BJ (cell line): Measurements from ENCODE around the gene HMCN2. TPM values are rescaled to one million over a fixed set of nuclear protein-coding genes. Genes with fewer than 3 reads are reported as not detected.

ENCODE experiments used
- CTCF ChIA-PET: fragments of 350-600 bp; formaldehyde crosslinking; extraction: SDS; loops from one replicate; lab custom pipeline; 2021; ENCODE audit warnings: antibody characterized with exemption, inconsistent platforms; lab: Yijun Ruan, JAX
- POLR2A ChIA-PET: fragments of 300-600 bp; sonication (Branson Sonifier 250); formaldehyde crosslinking; extraction: SDS; loops from one replicate; lab custom pipeline; 2021; ENCODE audit warnings: antibody characterized with exemption; lab: Charles Lee
- DNase-seq: peaks from one replicate; pipeline ENCODE4 v3.0.0-alpha.2; 2011; ENCODE audit warnings: low read depth
- H3K27me3 ChIP-seq: 2 replicates; pipeline ENCODE4 v1.6.0; 2011; ENCODE audit warnings: low read length; ENCODE audit not compliant: control insufficient read depth, insufficient read depth
- H3K36me3 ChIP-seq: 2 replicates; pipeline ENCODE4 v1.5.1; 2011; ENCODE audit warnings: low read length; ENCODE audit not compliant: control insufficient read depth, insufficient read depth
- H3K4me3 ChIP-seq: 2 replicates; pipeline ENCODE4 v1.5.1; 2011; ENCODE audit warnings: low read depth, mild to moderate bottlenecking, control low read depth, low read length
- polyA plus RNA-seq: library from polyadenylated mRNA; depleted of rRNA; stranded (reverse); fragments of >200 nt; gene quantifications from 2 replicates; pipeline ENCODE4 v1.2.3, GENCODE V29; 2011
- TF ChIP-seq, protein P1 (sequence below): IDR thresholded peaks from 2 replicates; pipeline ENCODE4 v1.5.1; 2011; ENCODE audit warnings: low read depth, mild to moderate bottlenecking, control low read depth, inconsistent platforms, low read length, moderate library complexity; ENCODE audit not compliant: insufficient read depth

The HMCN2 gene
- polyA plus RNA-seq, 1 experiment, result not detected

DNA sequence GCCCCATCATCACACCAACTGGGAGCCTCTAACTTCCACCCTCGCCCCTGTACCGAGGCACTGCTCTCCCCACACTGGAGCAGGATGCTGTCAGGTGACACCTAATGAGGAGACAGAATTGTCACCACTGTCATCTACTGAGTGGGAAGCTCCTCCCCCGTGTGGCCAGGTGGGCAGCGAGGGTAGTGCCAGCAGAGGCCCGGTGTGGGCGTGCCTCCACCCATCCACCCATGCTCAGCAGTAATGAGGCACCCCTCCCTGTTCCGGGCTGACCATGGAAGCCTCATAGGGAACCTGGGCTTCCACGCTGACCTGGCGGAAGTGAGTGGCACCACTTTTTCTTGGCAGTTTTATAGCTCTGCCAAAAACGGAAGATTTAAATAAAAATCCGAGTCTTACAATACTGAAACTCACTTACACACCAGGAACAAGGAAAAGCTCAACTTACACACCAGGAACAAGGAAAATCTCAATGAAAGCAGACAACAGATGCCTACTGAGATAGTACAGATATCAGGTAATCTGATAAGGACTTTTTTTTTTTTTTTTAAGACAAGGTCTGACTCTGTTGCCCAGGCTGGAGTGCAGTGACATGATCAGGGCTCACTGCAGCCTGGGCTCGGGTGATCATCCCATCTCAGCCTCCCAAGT lies 148.6 kb downstream of the HMCN2 start:
- Histone ChIP-seq H3K36me3 (no peaks in the 10 kb centered on the region), H3K4me3 (no peak overlapping the region), H3K27me3 (peaks cover 4% of the 10 kb centered on the region; the same call in 1 of the 2 replicates)
- no peak for DNase-seq
- ChIA-PET CTCF (no interaction called here), POLR2A (no interaction called here)
- TF ChIP-seq, protein P1, sequence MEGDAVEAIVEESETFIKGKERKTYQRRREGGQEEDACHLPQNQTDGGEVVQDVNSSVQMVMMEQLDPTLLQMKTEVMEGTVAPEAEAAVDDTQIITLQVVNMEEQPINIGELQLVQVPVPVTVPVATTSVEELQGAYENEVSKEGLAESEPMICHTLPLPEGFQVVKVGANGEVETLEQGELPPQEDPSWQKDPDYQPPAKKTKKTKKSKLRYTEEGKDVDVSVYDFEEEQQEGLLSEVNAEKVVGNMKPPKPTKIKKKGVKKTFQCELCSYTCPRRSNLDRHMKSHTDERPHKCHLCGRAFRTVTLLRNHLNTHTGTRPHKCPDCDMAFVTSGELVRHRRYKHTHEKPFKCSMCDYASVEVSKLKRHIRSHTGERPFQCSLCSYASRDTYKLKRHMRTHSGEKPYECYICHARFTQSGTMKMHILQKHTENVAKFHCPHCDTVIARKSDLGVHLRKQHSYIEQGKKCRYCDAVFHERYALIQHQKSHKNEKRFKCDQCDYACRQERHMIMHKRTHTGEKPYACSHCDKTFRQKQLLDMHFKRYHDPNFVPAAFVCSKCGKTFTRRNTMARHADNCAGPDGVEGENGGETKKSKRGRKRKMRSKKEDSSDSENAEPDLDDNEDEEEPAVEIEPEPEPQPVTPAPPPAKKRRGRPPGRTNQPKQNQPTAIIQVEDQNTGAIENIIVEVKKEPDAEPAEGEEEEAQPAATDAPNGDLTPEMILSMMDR, result no peak

DNA sequence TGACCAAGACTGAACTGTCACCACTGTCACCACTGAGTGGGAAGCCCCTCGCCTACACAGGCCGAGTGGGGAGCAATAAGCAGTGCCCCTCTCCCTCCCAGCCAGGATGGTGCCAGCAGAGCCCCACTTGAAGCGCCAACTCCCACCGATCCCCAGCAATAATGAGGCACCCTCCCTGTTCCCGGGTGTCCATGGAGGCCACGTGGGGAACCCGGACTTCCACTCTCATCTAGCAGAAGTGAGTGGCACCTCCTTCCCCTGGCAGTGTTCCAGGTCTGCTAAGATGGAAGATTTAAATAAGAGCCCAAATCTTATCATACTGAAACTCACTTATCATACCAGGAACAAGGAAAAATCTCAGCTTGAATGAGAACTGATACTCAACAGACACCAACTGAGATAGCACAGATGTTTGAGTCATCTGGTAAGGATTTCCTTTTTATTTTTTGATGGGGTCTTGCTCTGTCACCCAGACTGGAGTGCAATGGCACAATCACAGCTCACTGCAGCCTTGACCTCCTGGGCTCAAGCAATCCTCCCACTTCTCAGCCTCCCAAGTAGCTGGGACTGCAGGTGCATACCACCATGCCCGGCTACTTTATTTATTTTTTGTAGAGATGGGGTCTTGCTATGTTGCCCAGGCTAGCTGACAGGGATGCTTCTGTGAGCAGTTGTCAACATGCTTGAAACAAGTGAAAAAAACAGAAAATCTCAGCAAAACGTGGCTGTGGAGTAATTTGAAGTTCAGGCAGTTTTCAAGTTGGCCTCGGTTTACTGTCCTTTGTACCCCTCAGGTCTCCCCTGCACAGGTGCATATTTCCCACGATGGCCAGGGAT lies 149.6 kb downstream of the HMCN2 start:
- no peaks in the 10 kb centered on the region for H3K36me3 ChIP-seq
- no peak overlapping the region for H3K4me3 ChIP-seq
- TF ChIP-seq, protein P1, result no peak
- ChIA-PET POLR2A (no interaction called here), CTCF (no interaction called here)
- peaks cover 4% of the 10 kb centered on the region; the same call in 1 of the 2 replicates for H3K27me3 ChIP-seq
- DNase-seq, result no peak

DNA sequence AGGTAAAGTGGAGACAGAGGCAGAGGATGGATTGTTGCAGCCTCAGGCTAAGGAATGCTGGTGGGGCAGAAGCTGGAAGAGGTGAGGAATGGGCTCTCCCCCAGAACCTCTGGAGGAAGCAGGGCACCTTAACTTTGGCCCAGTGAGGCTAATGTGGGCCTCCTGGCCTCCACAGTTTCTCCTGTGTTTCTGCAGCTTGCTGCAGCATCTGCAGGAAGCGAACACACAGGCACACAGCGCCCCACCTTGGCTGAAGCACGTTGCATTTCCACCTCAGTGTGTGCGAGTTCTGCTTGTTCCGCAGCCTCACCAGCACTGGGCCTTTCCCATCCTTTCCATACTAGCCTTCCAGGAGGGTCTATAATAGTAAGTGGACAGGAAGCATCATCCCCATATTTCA lies 152.0 kb downstream of the HMCN2 start:
- ChIA-PET POLR2A (no interaction called here), CTCF (interaction anchor here (0.7 to 1.2 kb wide), 2 partner anchors 11 to 16 kb away, joined by 3 read pairs; no protein-coding TSS in a partner anchor)
- Histone ChIP-seq H3K4me3 (no peak overlapping the region), H3K36me3 (no peaks in the 10 kb centered on the region), H3K27me3 (peaks cover 6% of the 10 kb centered on the region)
- DNase-seq, result no peak
- TF ChIP-seq, protein P1, result no peak

DNA sequence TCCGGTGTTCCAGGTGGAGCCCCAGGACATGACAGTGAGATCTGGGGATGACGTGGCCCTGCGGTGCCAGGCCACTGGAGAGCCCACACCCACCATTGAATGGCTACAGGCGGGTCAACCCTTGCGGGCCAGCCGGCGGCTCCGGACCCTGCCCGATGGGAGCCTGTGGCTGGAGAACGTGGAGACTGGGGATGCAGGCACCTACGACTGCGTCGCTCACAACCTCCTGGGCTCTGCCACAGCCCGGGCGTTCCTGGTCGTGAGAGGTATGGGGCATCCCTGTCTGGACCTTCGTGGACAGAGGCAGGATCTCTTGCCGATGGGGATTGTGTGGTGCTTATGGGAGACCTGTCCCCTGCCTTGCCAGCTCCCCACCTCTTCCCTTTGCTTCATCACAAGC lies 153.2 kb downstream of the HMCN2 start:
- Histone ChIP-seq H3K27me3 (peaks cover 6% of the 10 kb centered on the region), H3K36me3 (no peaks in the 10 kb centered on the region), H3K4me3 (no peak overlapping the region)
- POLR2A ChIA-PET, result no interaction called here
- TF ChIP-seq, protein P1, result no peak
- no peak for DNase-seq
- CTCF ChIA-PET, result interaction anchor here (1.0 kb wide), 1 partner anchor 8 kb away, joined by 3 read pairs; no protein-coding TSS in a partner anchor

DNA sequence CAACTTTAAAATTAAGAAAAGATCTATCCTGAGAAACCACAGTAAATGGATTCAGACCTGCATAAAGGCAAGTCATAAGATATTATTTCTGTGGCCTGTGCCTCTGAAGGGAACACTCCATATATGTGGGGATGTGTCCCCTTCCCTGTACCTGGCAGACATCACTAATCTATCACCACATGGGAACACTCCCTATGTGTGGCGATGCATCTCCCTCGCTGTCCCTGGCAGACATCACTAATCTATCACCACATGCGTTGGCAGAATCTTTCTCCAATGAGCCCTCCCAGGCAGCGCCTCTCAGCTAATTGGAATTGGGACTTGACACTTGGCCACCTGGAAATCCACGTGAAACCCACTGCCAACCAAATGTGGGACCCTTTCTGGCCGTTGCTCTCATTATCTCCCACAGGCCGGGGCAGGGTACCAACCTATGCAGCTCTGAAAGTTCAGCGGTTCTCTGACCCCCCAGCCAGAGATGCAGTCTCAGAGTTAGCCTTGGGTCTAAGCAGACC lies 154.0 kb downstream of the HMCN2 start:
- no peaks in the 10 kb centered on the region for H3K36me3 ChIP-seq
- CTCF ChIA-PET, result interaction anchor here (1.0 kb wide), 1 partner anchor 8 kb away, joined by 3 read pairs; no protein-coding TSS in a partner anchor
- POLR2A ChIA-PET, result no interaction called here

More for the DNA sequence above, 154.0 kb downstream of the HMCN2 start:
- Histone ChIP-seq H3K4me3 (no peak overlapping the region), H3K27me3 (peaks cover 6% of the 10 kb centered on the region)
- TF ChIP-seq, protein P1, result no peak
- DNase-seq, result no peak
